Measurements from ENCODE around the gene MTNR1A.

Gene MTNR1A

DNA sequence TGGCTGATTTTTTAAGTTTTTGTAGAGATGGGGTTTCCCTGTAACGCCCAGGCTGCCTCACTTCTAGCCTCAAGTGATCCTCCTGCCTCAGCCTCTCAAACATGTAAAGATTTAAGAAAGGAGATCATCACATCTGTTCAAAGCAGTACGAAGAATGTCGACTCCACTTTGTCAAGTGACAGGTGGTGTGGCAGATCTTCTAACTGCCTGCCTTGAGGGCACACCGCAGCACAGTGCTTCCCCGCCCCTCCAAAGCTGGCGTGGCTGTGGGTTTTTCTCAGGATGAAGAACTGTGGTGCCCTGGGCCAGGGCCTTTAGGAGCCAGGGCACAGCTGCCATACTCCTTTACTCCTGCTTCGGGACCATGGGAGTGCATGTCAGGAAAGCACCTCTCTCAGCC lies 43.3 kb upstream of the MTNR1A start:
- Histone ChIP-seq H3K27ac (ENCODE audit: poor library complexity, severe bottlenecking) (no peak overlapping the region), H3K4me3 (ENCODE audit: severe bottlenecking) (no peak overlapping the region), H3K27me3 (ENCODE audit: insufficient read depth, poor library complexity, severe bottlenecking) (no peaks in the 10 kb centered on the region), H3K4me1 (ENCODE audit: insufficient read depth, poor library complexity, severe bottlenecking) (no peaks in the 10 kb centered on the region), H3K9me3 (ENCODE audit: severe bottlenecking) (no peaks in the 10 kb centered on the region), H3K36me3 (ENCODE audit: low read depth) (peaks cover 99% of the 10 kb centered on the region)
- TF ChIP-seq, protein P1, sequence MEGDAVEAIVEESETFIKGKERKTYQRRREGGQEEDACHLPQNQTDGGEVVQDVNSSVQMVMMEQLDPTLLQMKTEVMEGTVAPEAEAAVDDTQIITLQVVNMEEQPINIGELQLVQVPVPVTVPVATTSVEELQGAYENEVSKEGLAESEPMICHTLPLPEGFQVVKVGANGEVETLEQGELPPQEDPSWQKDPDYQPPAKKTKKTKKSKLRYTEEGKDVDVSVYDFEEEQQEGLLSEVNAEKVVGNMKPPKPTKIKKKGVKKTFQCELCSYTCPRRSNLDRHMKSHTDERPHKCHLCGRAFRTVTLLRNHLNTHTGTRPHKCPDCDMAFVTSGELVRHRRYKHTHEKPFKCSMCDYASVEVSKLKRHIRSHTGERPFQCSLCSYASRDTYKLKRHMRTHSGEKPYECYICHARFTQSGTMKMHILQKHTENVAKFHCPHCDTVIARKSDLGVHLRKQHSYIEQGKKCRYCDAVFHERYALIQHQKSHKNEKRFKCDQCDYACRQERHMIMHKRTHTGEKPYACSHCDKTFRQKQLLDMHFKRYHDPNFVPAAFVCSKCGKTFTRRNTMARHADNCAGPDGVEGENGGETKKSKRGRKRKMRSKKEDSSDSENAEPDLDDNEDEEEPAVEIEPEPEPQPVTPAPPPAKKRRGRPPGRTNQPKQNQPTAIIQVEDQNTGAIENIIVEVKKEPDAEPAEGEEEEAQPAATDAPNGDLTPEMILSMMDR (IDR thresholded peaks at IDR 0.05; ENCODE audit: poor library complexity, severe bottlenecking) = no peak
- ATAC-seq (ENCODE audit: low read depth) (no peak), DNase-seq (ENCODE audit: low spot score) (no peak)

DNA sequence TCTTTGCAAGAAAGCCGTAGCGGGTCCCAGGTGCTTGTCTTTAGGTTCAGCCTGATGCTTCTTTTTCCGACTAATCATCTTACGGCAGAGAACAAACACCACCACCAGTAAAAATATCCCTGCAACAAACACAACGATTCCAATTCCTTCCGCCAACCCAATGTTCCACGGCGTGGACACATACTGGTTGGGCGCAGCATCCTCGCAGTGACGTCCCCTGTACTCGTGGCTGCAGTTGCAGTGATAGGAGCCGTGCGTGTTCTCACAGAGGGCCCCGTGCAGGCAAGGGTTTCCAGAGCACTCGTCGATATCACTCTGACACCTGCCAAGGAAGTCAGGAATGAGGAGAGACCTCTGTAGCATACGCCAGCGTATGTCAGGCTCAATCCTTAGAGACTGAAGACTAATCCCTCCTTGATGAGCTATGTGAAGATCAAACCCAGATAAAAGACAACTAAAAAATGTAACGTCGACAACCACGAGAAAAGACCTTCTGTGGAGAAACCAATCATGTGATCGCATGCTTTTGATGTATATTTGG lies 41.6 kb upstream of the MTNR1A start:
- ATAC-seq (ENCODE audit: low read depth) (no peak), DNase-seq (ENCODE audit: low spot score) (no peak)
- Histone ChIP-seq H3K4me1 (ENCODE audit: insufficient read depth, poor library complexity, severe bottlenecking) (no peaks in the 10 kb centered on the region), H3K27ac (ENCODE audit: poor library complexity, severe bottlenecking) (no peak overlapping the region), H3K9me3 (ENCODE audit: severe bottlenecking) (no peaks in the 10 kb centered on the region), H3K4me3 (ENCODE audit: severe bottlenecking) (no peak overlapping the region), H3K27me3 (ENCODE audit: insufficient read depth, poor library complexity, severe bottlenecking) (no peaks in the 10 kb centered on the region), H3K36me3 (ENCODE audit: low read depth) (peaks cover 99% of the 10 kb centered on the region)
- TF ChIP-seq, protein P1 (IDR thresholded peaks at IDR 0.05; ENCODE audit: poor library complexity, severe bottlenecking) = no peak

DNA sequence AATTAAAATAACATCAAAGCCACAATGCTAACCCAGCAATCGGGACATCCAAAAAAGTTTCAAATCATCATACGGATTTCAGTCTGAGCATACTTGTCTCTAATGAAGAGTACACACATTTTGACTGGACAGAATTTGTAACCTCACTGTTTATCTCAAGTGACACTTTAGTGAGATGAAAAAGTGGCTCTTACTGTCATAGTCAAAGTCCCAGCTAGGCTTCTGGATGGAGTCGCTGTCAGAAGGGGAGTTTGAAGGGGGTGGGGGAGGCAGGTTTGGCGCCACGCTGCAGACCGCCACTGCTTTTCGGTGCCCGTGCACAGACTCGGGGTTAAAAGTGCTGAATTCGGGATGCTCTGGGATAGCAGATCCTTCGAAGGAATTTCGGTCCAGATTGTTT lies 41.0 kb upstream of the MTNR1A start:
- Histone ChIP-seq H3K9me3 (ENCODE audit: severe bottlenecking) (no peaks in the 10 kb centered on the region), H3K27ac (ENCODE audit: poor library complexity, severe bottlenecking) (no peak overlapping the region), H3K27me3 (ENCODE audit: insufficient read depth, poor library complexity, severe bottlenecking) (no peaks in the 10 kb centered on the region), H3K4me3 (ENCODE audit: severe bottlenecking) (no peak overlapping the region), H3K36me3 (ENCODE audit: low read depth) (peaks cover 99% of the 10 kb centered on the region), H3K4me1 (ENCODE audit: insufficient read depth, poor library complexity, severe bottlenecking) (no peaks in the 10 kb centered on the region)
- no peak for DNase-seq (ENCODE audit: low spot score)
- ATAC-seq (ENCODE audit: low read depth) = no peak
- TF ChIP-seq, protein P1 (IDR thresholded peaks at IDR 0.05; ENCODE audit: poor library complexity, severe bottlenecking) = no peak

DNA sequence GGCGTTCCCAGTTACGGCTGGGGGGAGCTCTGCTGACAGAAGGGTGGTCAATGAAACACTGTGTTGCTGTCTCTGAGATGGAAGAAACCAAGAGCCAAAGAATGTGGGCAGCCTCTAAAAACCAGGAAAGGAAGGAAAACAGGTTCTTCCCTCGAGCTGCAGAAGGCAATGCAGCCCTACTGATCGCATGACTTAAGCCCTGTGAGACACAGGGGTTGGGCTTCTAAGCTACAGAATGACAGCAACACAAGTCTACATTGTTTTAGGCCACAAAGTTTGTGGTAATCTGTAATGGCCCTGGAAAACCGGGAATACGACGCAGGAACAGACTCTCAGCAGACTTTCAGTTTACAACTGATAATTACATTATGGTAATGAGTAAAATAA lies 38.2 kb upstream of the MTNR1A start:
- ATAC-seq (ENCODE audit: low read depth) = no peak
- H3K27ac ChIP-seq (ENCODE audit: poor library complexity, severe bottlenecking) = no peak overlapping the region
- H3K9me3 ChIP-seq (ENCODE audit: severe bottlenecking) = no peaks in the 10 kb centered on the region
- H3K27me3 ChIP-seq (ENCODE audit: insufficient read depth, poor library complexity, severe bottlenecking) = no peaks in the 10 kb centered on the region
- H3K4me3 ChIP-seq (ENCODE audit: severe bottlenecking) = no peak overlapping the region
- TF ChIP-seq, protein P1 (IDR thresholded peaks at IDR 0.05; ENCODE audit: poor library complexity, severe bottlenecking) = no peak
- peaks cover 100% of the 10 kb centered on the region for H3K36me3 ChIP-seq (ENCODE audit: low read depth)
- no peaks in the 10 kb centered on the region for H3K4me1 ChIP-seq (ENCODE audit: insufficient read depth, poor library complexity, severe bottlenecking)
- DNase-seq (ENCODE audit: low spot score) = no peak

DNA sequence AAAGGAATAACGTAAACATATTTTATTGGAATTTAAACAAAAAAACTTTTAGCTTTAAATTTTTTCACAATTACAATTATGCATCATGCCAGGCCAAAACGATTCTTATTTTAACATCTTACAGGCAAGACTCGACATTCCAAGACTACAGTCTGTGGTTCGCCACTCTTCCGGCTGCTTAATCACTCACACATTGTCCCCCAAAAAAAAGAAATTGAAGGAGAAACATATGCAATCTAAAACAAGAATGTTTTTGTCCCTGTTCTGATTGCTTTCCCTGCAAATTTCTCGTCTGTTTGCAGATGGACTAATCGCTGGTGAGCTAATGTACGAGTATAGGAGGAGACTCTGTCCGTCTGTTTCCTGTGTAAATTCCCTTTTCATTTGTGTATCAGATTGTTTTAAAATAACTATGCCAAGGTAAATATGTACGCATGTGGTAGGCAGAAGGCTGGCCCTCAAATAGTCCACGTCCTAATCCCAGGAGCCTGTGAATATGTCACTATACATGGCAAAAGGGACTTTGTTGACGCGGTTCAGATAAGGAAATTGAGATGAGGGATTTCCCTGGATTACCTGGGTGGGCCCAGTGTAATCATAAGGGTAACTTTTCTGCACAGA lies 37.7 kb upstream of the MTNR1A start:
- ATAC-seq (ENCODE audit: low read depth) (no peak), DNase-seq (ENCODE audit: low spot score) (no peak)
- Histone ChIP-seq H3K36me3 (ENCODE audit: low read depth) (peaks cover 100% of the 10 kb centered on the region), H3K9me3 (ENCODE audit: severe bottlenecking) (no peaks in the 10 kb centered on the region), H3K27ac (ENCODE audit: poor library complexity, severe bottlenecking) (no peak overlapping the region), H3K27me3 (ENCODE audit: insufficient read depth, poor library complexity, severe bottlenecking) (no peaks in the 10 kb centered on the region), H3K4me1 (ENCODE audit: insufficient read depth, poor library complexity, severe bottlenecking) (no peaks in the 10 kb centered on the region), H3K4me3 (ENCODE audit: severe bottlenecking) (no peak overlapping the region)
- TF ChIP-seq, protein P1 (IDR thresholded peaks at IDR 0.05; ENCODE audit: poor library complexity, severe bottlenecking) = no peak

Measured in RWPE2 (cell line).